Testis (tissue), 2 donors: Measurements from ENCODE around the gene BRD3OS.

Source experiments
- CTCF ChIP-seq, 3 experiments: fragments of 450-650 bp in 2 of 3; fragments of 200-600 bp in 1 of 3; sonication (generic) in 1 of 3; IDR thresholded peaks; one replicate each; pipeline ENCODE4 v1.5.1; 2016 to 2019; ENCODE audit warnings: antibody characterized with exemption in 3 of 3, mild to moderate bottlenecking in 2 of 3, moderate library complexity in 1 of 3
- POLR2A ChIP-seq: fragments of 450-650 bp; IDR thresholded peaks from one replicate; pipeline ENCODE4 v1.6.1; 2017; ENCODE audit warnings: antibody characterized with exemption, mild to moderate bottlenecking, moderate library complexity

- TF ChIP-seq CTCF (IDR thresholded peaks at IDR 0.05) (no peak), POLR2A (no peak)
These were observed 32.3 kb upstream of the BRD3OS start for GRCh38 chr9:133992780-133993634.
